Endothelial cell of umbilical vein (primary cell): ENCODE measurements around the gene DEXI. TPM values are rescaled to one million over a fixed set of nuclear protein-coding genes. Genes with fewer than 3 reads are reported as not detected.

Source experiments
- BruUV-seq: library from RNA; stranded (reverse); fragments of 400-500 nt; replicated peaks from 2 replicates; lab custom pipeline; 2021; lab: Mats Ljungman, UMichigan
- CTCF ChIA-PET: fragments of 300-600, 350-600 bp; sonication (Branson Sonifier 250); formaldehyde crosslinking; loops from one replicate; lab custom pipeline; 2021; ENCODE audit warnings: antibody characterized with exemption, inconsistent platforms; lab: Charles Lee
- POLR2A ChIA-PET: fragments of 300-600, 350-600 bp; sonication (Branson Sonifier 250); formaldehyde crosslinking; loops from one replicate; lab custom pipeline; 2021; ENCODE audit warnings: antibody characterized with exemption, inconsistent platforms; lab: Charles Lee
- DNase-seq: peaks from one replicate; pipeline ENCODE4 v3.0.0-alpha.2; 2011; ENCODE audit warnings: low read depth, low spot score
- FAIRE-seq: peaks from 2 replicates; lab custom pipeline; 2011; peaks lifted over from hg19 to GRCh38; lab: Jason Lieb, UNC
- H2AFZ ChIP-seq: 2 replicates; pipeline ENCODE4 v1.6.0; 2012; ENCODE audit warnings: low read depth, low read length, control low read depth, inconsistent platforms
- H3K27ac ChIP-seq: 2 replicates; pipeline ENCODE4 v1.5.1; 2011; ENCODE audit warnings: low read depth, mild to moderate bottlenecking, control low read depth, low read length, moderate library complexity; ENCODE audit not compliant: insufficient read depth
- H3K27me3 ChIP-seq, 2 experiments: 2 replicates each; pipeline versions ENCODE4 v1.6.0 to v1.6.1; 2011; ENCODE audit warnings: low read length in 2 of 2, mixed read lengths in 1 of 2; ENCODE audit not compliant: control insufficient read depth in 2 of 2, insufficient read depth in 2 of 2
- H3K36me3 ChIP-seq, 2 experiments: 2 replicates in 1 of 2; 3 replicates in 1 of 2; pipeline ENCODE4 v1.5.1; 2011; ENCODE audit warnings: low read length in 2 of 2, mild to moderate bottlenecking in 1 of 2, moderate library complexity in 1 of 2; ENCODE audit not compliant: control insufficient read depth in 2 of 2, insufficient read depth in 2 of 2; ENCODE audit errors: extremely low read depth in 1 of 2
- H3K4me1 ChIP-seq: 3 replicates; pipeline ENCODE4 v1.5.1; 2011; ENCODE audit warnings: mild to moderate bottlenecking, low read length; ENCODE audit not compliant: control insufficient read depth, insufficient read depth; ENCODE audit errors: extremely low read depth
- H3K4me2 ChIP-seq: 2 replicates; pipeline ENCODE4 v1.6.1; 2011; ENCODE audit warnings: low read length, control low read depth, mixed read lengths; ENCODE audit not compliant: insufficient read depth
- H3K4me3 ChIP-seq, 3 experiments: fragments of 200-600 bp in 1 of 3; sonication (generic), shearing (Covaris generic) in 1 of 3; replicated peaks in 1 of 3; 2 replicates each; pipeline ENCODE4 v1.5.1; 2011 to 2016; ENCODE audit warnings: control low read depth in 3 of 3, low read length in 3 of 3, mild to moderate bottlenecking in 2 of 3, inconsistent platforms in 1 of 3, low read depth in 1 of 3, moderate library complexity in 1 of 3; ENCODE audit not compliant: insufficient read depth in 1 of 3
- H3K79me2 ChIP-seq: 2 replicates; pipeline ENCODE4 v1.6.0; 2012; ENCODE audit warnings: low read length, inconsistent platforms; ENCODE audit not compliant: control insufficient read depth, insufficient read depth
- H3K9ac ChIP-seq: replicated peaks from 2 replicates; pipeline ENCODE3; 2011; ENCODE audit warnings: low read length, control low read depth; ENCODE audit not compliant: insufficient read depth; ENCODE audit errors: extremely low read depth
- H3K9me1 ChIP-seq: replicated peaks from 3 replicates; pipeline ENCODE4 v1.6.0; 2011; ENCODE audit warnings: mild to moderate bottlenecking, low read length; ENCODE audit not compliant: control insufficient read depth, insufficient read depth; ENCODE audit errors: extremely low read depth
- H3K9me3 ChIP-seq: replicated peaks from 2 replicates; pipeline ENCODE4 v1.5.1; 2012; ENCODE audit warnings: low read length, inconsistent platforms; ENCODE audit not compliant: control insufficient read depth, insufficient read depth
- H4K20me1 ChIP-seq: replicated peaks from 2 replicates; pipeline ENCODE3; 2011; ENCODE audit warnings: mild to moderate bottlenecking, low read length; ENCODE audit not compliant: control insufficient read depth, insufficient read depth; ENCODE audit errors: extremely low read depth
- JUN ChIP-seq: IDR thresholded peaks from 2 replicates; pipeline ENCODE4 v1.6.1; 2011; ENCODE audit warnings: borderline replicate concordance, low read depth; ENCODE audit not compliant: insufficient read length, insufficient read depth
- dilution Hi-C: fragments of 300-500 bp; cut with MboI; formaldehyde crosslinking; loops from one replicate; pipeline ENCODE4 v1.15.0; 2019; ENCODE audit warnings: low sequenced_read_pairs; ENCODE audit not compliant: extremely low pct_ligation_motif_present
- intact Hi-C: fragments of 100-400 bp; cut with micrococcal nuclease; formaldehyde crosslinking; loops from one replicate; pipeline ENCODE4 v1.10.0; 2022
- polyA plus RNA-seq, 4 experiments: library from polyadenylated mRNA; depleted of rRNA in 3 of 4; stranded (reverse) in 3 of 4; unstranded in 1 of 4; fragments of >200 nt; gene quantifications; 2 replicates each; pipeline versions ENCODE4 v1.2.1 to v1.2.3, GENCODE V29; 2011 to 2012; ENCODE audit warnings: missing spikeins in 1 of 4
- total RNA-seq: library from RNA; stranded (reverse); gene quantifications from 2 replicates; pipeline ENCODE4 v1.2.3, GENCODE V29; 2021

The DEXI gene
- total and polyA plus RNA-seq, 2 donors (not counting 3 experiments of a cell fraction or from before 2014, with no cell fraction given) = 32.8 to 69.5 TPM

DNA sequence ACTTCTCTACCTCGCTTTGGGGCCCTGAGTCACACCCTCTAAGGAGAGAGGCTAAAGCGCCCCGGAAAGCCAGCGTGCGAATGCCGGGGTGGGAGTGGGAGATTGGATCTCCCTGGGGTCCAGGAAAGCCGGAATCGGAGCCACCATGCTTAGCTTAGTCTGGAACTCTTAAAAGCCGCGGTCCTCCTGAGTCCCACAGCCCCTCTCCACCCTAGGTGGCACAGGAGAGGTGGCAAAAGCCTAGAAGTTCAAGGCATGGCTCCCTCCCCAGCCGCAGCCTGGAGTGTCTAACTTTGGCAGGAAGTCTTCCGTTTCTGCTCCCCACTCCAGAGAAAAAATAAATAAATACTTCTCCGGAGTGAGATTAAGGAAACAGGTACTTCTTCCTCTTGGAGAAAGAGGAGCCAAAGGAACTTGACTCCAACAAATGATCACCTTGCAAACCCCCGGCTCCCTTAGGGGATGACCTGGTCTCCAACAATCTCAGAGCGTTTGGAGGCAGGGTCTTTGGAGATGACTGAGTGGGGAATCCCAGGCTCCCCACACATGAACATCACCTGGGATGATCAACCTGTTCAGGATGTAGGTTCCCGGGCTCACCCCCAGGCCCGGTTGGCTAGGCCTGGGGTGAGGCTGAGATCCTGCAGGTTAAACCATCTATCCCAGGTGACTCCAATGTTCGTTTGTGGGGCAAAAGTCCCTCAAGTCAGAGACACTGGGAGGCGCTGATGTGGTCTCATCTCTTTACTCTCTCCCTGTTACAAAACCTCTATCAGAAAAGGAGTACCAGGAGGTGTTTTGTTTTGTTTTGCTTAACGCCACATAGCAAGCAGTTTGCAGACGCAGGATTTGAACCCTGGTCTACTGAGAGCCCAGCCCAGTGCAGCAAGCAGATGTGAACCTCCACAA, 62.3 kb downstream of the DEXI start:
- no peak overlapping the region for H3K4me3 ChIP-seq
- dilution Hi-C loops (no loop called here), intact Hi-C loops (no loop called here)
- CTCF ChIA-PET = no interaction called here
- POLR2A ChIA-PET = no interaction called here
- H4K20me1 ChIP-seq = no peaks in the 10 kb centered on the region
- peaks cover 7% of the 10 kb centered on the region in 2 experiments for H3K27me3 ChIP-seq
- no peak overlapping the region for H3K9ac ChIP-seq
- DNase-seq (no peak), FAIRE-seq (no peak)
- TF ChIP-seq JUN = no peak
- BruUV-seq = no TSS peak
- no peaks in the 10 kb centered on the region for H3K79me2 ChIP-seq
- no peaks in the 10 kb centered on the region for H3K9me3 ChIP-seq
- no peaks in the 10 kb centered on the region for H3K36me3 ChIP-seq
- no peaks in the 10 kb centered on the region for H3K9me1 ChIP-seq
- H3K4me2 ChIP-seq = no peak overlapping the region
- no peak overlapping the region for H2AFZ ChIP-seq
- no peaks in the 10 kb centered on the region for H3K4me1 ChIP-seq
- H3K27ac ChIP-seq = no peak overlapping the region

Other genes with a start within 250 kb of the DEXI start
- not detected in 2 replicates for gene TEKT5, start 247.5 kb downstream of the DEXI start, total RNA-seq
- gene TEKT5, start 247.5 kb downstream of the DEXI start, polyA plus RNA-seq = 0.16 TPM in 1 of 2 replicates, not detected in the other
- gene NUBP1, start 198.6 kb downstream of the DEXI start, total RNA-seq = 23.6 and 28.7 TPM in 2 replicates
- 27.9 and 30.8 TPM in 2 replicates for gene NUBP1, start 198.6 kb downstream of the DEXI start, polyA plus RNA-seq
- not detected in 2 replicates for gene TVP23A, start 123.7 kb downstream of the DEXI start, total RNA-seq
- gene TVP23A, start 123.7 kb downstream of the DEXI start, polyA plus RNA-seq = not detected in 2 replicates
- 0.14 TPM in 1 of 2 replicates, not detected in the other for gene CIITA, start 65.3 kb downstream of the DEXI start, total RNA-seq
- gene CIITA, start 65.3 kb downstream of the DEXI start, polyA plus RNA-seq = not detected in 2 replicates
- 23.3 and 25.7 TPM in 2 replicates for gene CLEC16A, start 2.1 kb upstream of the DEXI start, total RNA-seq
- gene CLEC16A, start 2.1 kb upstream of the DEXI start, polyA plus RNA-seq = 11.1 and 11.4 TPM in 2 replicates